Suprapubic skin (tissue), 4 donors: Measurements from ENCODE around the gene TBC1D5. TPM values are rescaled to one million over a fixed set of nuclear protein-coding genes. Genes with fewer than 3 reads are reported as not detected.
"Not testable (repeated sequence)": the region's sequence is repeated elsewhere in the genome, so short reads cannot be mapped to it uniquely, and the experiment has no call there.

Source experiments
- DNase-seq, 2 donors: peaks; one replicate each; pipeline ENCODE4 v3.0.0-alpha.2; 2019; ENCODE audit warnings: low spot score in 2 of 2
- H3K27ac ChIP-seq: fragments of 200-600 bp; sonication (generic); one replicate; pipeline ENCODE4 v1.5.1; 2019
- H3K27me3 ChIP-seq: fragments of 200-600 bp; sonication (generic); one replicate; pipeline ENCODE4 v1.5.1; 2019
- H3K36me3 ChIP-seq: fragments of 200-600 bp; sonication (generic); one replicate; pipeline ENCODE4 v1.5.1; 2019
- H3K4me1 ChIP-seq: fragments of 200-600 bp; sonication (generic); one replicate; pipeline ENCODE4 v1.5.1; 2019
- H3K4me3 ChIP-seq: fragments of 200-600 bp; sonication (generic); one replicate; pipeline ENCODE4 v1.5.1; 2019; ENCODE audit warnings: mild to moderate bottlenecking
- H3K9me3 ChIP-seq: fragments of 200-600 bp; sonication (generic); one replicate; pipeline ENCODE4 v1.5.1; 2019
- CTCF ChIP-seq, 2 donors: fragments of 200-600 bp in 1 of 2; fragments of 450-650 bp in 1 of 2; sonication (generic) in 1 of 2; IDR thresholded peaks; one replicate each; pipeline ENCODE4 v1.5.1; 2016 to 2019; ENCODE audit warnings: antibody characterized with exemption in 2 of 2, mild to moderate bottlenecking in 1 of 2, moderate library complexity in 1 of 2
- EP300 ChIP-seq: sonication (generic); formaldehyde crosslinking; IDR thresholded peaks from one replicate; pipeline ENCODE4 v1.6.1; 2017; ENCODE audit warnings: antibody characterized with exemption
- POLR2A ChIP-seq, 2 donors: fragments of 450-650 bp; IDR thresholded peaks; one replicate each; pipeline ENCODE4 v1.6.1; 2017; ENCODE audit warnings: antibody characterized with exemption in 2 of 2, mild to moderate bottlenecking in 2 of 2, moderate library complexity in 2 of 2
- POLR2AphosphoS5 ChIP-seq, 3 donors: sonication (generic); formaldehyde crosslinking; IDR thresholded peaks; one replicate each; pipeline ENCODE4 v1.6.1; 2017; ENCODE audit warnings: antibody characterized with exemption in 3 of 3
- WGBS: methylation state at CpG from one replicate; pipeline ENCODE4 v1.1.5; 2018; 5-methylcytosine and 5-hydroxymethylcytosine counted together
- total RNA-seq, 4 donors: library from RNA; depleted of rRNA; stranded (reverse); fragments of >200 nt; gene quantifications; one replicate each; pipeline ENCODE4 v1.1.0, GENCODE V29; 2016

TBC1D5 gene
- total RNA-seq, 4 donors from 2014 or later: 66.4 to 98.5 (median 79.9) TPM

DNA sequence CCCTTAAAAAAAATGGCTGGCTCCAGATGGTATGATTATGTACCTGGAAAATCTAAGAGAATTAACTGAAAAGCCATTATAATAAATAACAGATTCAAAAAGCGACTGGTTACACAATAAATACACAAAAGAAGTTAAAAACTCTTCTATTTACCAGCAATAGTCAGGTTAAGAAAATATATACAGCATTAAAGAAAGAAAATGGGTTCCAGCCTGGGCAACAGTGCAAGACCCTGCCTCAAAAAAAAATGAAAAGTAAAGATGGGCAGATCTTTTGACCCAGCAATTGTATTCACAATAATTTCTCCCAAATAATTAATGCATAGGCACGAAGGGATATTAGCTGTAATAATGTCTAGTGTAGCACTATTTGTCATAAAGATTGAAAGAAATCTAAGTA, 8.7 kb downstream of the TBC1D5 start:
- no peaks in the 10 kb centered on the region for H3K27me3 ChIP-seq
- H3K27ac ChIP-seq: no peak overlapping the region
- no peaks in the 10 kb centered on the region for H3K9me3 ChIP-seq
- no peak overlapping the region for H3K4me3 ChIP-seq
- H3K36me3 ChIP-seq: no peaks in the 10 kb centered on the region
- WGBS: 97% methylated on average over 2 of the region's 2 CpGs
- DNase-seq: no peak
- H3K4me1 ChIP-seq: peaks cover 4% of the 10 kb centered on the region
- TF ChIP-seq POLR2A (IDR thresholded peaks at IDR 0.05) (no peak), CTCF (IDR thresholded peaks at IDR 0.05) (no peak), POLR2AphosphoS5 (IDR thresholded peaks at IDR 0.05) (no peak)

DNA sequence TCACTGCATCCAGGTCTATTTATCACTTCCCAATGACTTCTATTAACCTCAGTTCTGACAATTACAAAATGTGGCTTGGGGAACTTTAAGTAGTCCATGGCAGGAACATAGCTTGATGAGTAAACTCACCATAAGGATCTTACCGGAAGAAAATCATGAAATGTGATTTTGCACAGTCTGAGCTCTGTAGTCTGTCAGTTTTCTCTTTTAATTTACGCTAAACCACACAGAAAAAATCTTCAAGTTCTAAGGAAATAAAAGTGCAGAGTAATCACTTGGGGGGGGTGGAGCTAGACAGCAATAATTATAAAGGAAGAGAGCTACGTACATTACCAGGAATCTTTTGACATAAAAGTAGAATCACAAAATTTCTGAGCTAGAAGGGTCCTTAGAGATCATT, 9.2 kb downstream of the TBC1D5 start:
- no peaks in the 10 kb centered on the region for H3K9me3 ChIP-seq
- TF ChIP-seq EP300: no peak
- no peak for TF ChIP-seq POLR2AphosphoS5 (IDR thresholded peaks at IDR 0.05)
- no peak for TF ChIP-seq CTCF (IDR thresholded peaks at IDR 0.05)
- TF ChIP-seq POLR2A (IDR thresholded peaks at IDR 0.05): no peak
- H3K4me1 ChIP-seq: no peaks in the 10 kb centered on the region
- H3K4me3 ChIP-seq: no peak overlapping the region
- H3K36me3 ChIP-seq: no peaks in the 10 kb centered on the region
- H3K27ac ChIP-seq: no peak overlapping the region
- no peak for DNase-seq
- H3K27me3 ChIP-seq: no peaks in the 10 kb centered on the region
- 94% methylated on average over 3 of the region's 3 CpGs for WGBS

DNA sequence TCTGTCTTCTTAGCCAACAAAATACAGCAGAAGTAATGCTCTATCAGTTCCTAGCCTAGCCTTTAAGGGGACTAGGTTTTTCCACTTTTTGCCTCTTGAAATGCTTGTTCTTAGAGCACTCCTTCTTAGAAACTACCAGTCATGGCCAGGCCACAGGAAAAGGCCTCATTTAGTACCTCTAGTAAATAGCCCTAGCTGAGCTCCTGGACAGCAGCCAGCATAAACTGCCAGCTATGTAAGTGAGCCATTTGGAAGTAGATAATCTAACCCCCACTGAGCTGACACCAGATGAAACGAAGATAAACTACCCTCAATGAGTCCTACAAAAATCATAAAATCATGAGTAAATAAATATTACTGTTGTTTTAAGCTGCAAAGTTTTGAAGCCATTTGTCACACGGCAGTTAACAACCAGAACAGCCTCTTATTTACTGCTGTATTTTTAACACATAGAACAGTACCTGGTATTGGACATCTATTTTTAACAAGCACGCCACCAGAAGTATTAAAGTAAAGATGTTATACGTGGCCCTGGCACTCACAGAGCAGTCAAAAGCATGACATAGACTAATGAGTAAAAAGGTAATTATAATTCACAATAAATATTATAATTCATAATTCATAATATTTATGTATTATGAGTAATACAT, 12.0 kb downstream of the TBC1D5 start:
- no peaks in the 10 kb centered on the region for H3K4me1 ChIP-seq
- no peak overlapping the region for H3K4me3 ChIP-seq
- TF ChIP-seq CTCF (IDR thresholded peaks at IDR 0.05): no peak
- no peak for TF ChIP-seq POLR2AphosphoS5 (IDR thresholded peaks at IDR 0.05)
- TF ChIP-seq POLR2A (IDR thresholded peaks at IDR 0.05): no peak
- no peak for TF ChIP-seq EP300
- WGBS: 97% methylated on average over 4 of the region's 4 CpGs
- H3K9me3 ChIP-seq: no peaks in the 10 kb centered on the region
- no peak for DNase-seq
- peaks cover 6% of the 10 kb centered on the region for H3K36me3 ChIP-seq
- H3K27ac ChIP-seq: no peak overlapping the region
- H3K27me3 ChIP-seq: no peaks in the 10 kb centered on the region

DNA sequence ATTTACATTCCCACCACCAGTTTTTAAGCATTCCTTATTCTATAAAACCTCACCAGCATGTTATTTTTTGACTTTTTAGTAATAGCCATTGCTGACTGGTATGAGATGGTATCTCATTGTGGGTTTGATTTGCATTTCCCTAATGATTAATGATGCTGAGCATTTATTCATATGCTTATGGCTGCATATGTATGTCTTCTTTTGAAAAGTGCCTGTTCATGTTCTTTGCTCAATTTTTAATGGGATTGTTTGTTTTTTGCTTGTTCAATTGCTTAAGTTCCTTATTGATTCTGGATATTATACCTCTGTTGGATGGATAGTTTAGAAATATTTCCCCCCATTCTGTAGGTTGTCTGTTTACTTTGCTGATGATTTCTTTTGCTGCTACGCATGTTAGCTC, 16.1 kb downstream of the TBC1D5 start:
- Histone ChIP-seq H3K4me1 (no peaks in the 10 kb centered on the region), H3K27me3 (no peaks in the 10 kb centered on the region), H3K9me3 (no peaks in the 10 kb centered on the region), H3K27ac (no peak overlapping the region), H3K4me3 (no peak overlapping the region), H3K36me3 (peaks cover 7% of the 10 kb centered on the region)
- TF ChIP-seq EP300: no peak
- TF ChIP-seq POLR2A (IDR thresholded peaks at IDR 0.05): no peak
- no peak for TF ChIP-seq POLR2AphosphoS5 (IDR thresholded peaks at IDR 0.05)
- TF ChIP-seq CTCF (IDR thresholded peaks at IDR 0.05): no peak
- no peak for DNase-seq
- WGBS: 94% methylated on average over 1 of the region's 1 CpG

- DNase-seq, H3K27me3 ChIP-seq, H3K9me3 ChIP-seq, H3K4me1 ChIP-seq, H3K27ac ChIP-seq, H3K4me3 ChIP-seq, H3K36me3 ChIP-seq: not testable (repeated sequence)
- 97% methylated on average over 5 of the region's 5 CpGs for WGBS
These were observed 16.6 kb downstream of the TBC1D5 start for GRCh38 chr3:17725844-17726243.

- Histone ChIP-seq H3K4me1 (no peaks in the 10 kb centered on the region), H3K4me3 (no peak overlapping the region), H3K9me3 (no peaks in the 10 kb centered on the region), H3K36me3 (peaks cover 7% of the 10 kb centered on the region), H3K27ac (no peak overlapping the region), H3K27me3 (no peaks in the 10 kb centered on the region)
- WGBS: 82% methylated on average over 1 of the region's 1 CpG
- TF ChIP-seq CTCF (IDR thresholded peaks at IDR 0.05): no peak
- TF ChIP-seq POLR2A (IDR thresholded peaks at IDR 0.05): no peak
- TF ChIP-seq POLR2AphosphoS5 (IDR thresholded peaks at IDR 0.05): no peak
- TF ChIP-seq EP300: no peak
- DNase-seq: no peak
These were observed 17.5 kb downstream of the TBC1D5 start for GRCh38 chr3:17724948-17725347.
